HG02571 (cell line): ENCODE results near the gene SAFB.
"Not testable (repeated sequence)": the region's sequence is repeated elsewhere in the genome, so short reads cannot be mapped to it uniquely, and the experiment has no call there.

ENCODE experiments used
- ATAC-seq: cut with Tn5 transposase; IDR thresholded peaks from one replicate; pipeline ENCODE4 v1.9.1; 2021; ENCODE audit warnings: mild to moderate bottlenecking, moderate library complexity; ENCODE audit not compliant: unreplicated experiment

The SAFB gene

GRCh38 chr19:5696196-5697021 lies 73.5 kb downstream of the SAFB start:
- ATAC-seq: no peak

GRCh38 chr19:5697022-5697889 lies 74.4 kb downstream of the SAFB start:
- no peak for ATAC-seq

GRCh38 chr19:5697890-5698634 lies 75.2 kb downstream of the SAFB start:
- no peak for ATAC-seq

- ATAC-seq: no peak
Observed at GRCh38 chr19:5698635-5699422, 75.9 kb downstream of the SAFB start.

GRCh38 chr19:5700455-5701092 lies 77.7 kb downstream of the SAFB start:
- ATAC-seq: no peak

- ATAC-seq: not testable (repeated sequence)
Observed at GRCh38 chr19:5702053-5702410, 79.1 kb downstream of the SAFB start.

GRCh38 chr19:5703819-5704818 lies 81.2 kb downstream of the SAFB start:
- ATAC-seq: no peak

- ATAC-seq: no peak
Observed at GRCh38 chr19:5705552-5705951, 82.7 kb downstream of the SAFB start.

GRCh38 chr19:5706876-5707573 lies 84.1 kb downstream of the SAFB start:
- ATAC-seq: no peak

- no peak for ATAC-seq
Observed at GRCh38 chr19:5707576-5708575, 85.0 kb downstream of the SAFB start.

- ATAC-seq: no peak
Observed at GRCh38 chr19:5711025-5711424, 88.1 kb downstream of the SAFB start.

- ATAC-seq: no peak
Observed at GRCh38 chr19:5711713-5712161, 88.9 kb downstream of the SAFB start.

GRCh38 chr19:5713228-5713627 lies 90.3 kb downstream of the SAFB start:
- no peak for ATAC-seq

GRCh38 chr19:5714816-5715215 lies 91.9 kb downstream of the SAFB start:
- ATAC-seq: no peak

- ATAC-seq: no peak
Observed at GRCh38 chr19:5717215-5717935, 94.5 kb downstream of the SAFB start.
